ENCODE results near the gene MORN5. TPM values are rescaled to one million over a fixed set of nuclear protein-coding genes. Genes with fewer than 3 reads are reported as not detected.

Gene MORN5
- total RNA-seq, 1 donor from 2014 or later = not detected

GRCh38 chr9:122197426-122197825, 37.7 kb downstream of the MORN5 start:
- no peak for TF ChIP-seq CTCF (conservative IDR thresholded peaks at IDR 0.05; ENCODE audit: low read depth, low read length)
- no peak overlapping the region for H3K4me3 ChIP-seq (ENCODE audit: low read depth, low read length)
- DNase-seq (ENCODE audit: low read depth) = no peak

DNA sequence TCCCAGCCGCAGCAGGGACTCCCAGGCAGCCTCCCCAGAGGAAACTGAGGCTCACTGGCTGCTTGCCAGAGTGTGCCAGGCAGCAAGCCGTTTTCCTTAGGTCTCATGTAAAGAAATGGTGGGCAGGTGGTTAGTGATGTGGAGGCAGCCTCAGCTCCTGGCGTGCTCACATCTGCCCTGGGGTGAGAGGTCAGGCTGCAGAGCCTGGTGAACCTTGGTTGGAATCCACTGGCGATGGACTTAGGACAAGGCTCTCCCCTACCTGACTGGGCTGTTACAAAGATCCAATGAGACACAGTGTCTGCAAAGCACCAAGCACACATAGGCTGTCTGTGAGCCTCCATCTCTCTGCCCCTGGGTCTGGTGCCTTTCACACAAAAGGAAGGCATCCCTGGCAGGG, 38.2 kb downstream of the MORN5 start:
- TF ChIP-seq CTCF (conservative IDR thresholded peaks at IDR 0.05; ENCODE audit: low read depth, low read length) = no peak
- H3K4me3 ChIP-seq (ENCODE audit: low read depth, low read length) = no peak overlapping the region
- DNase-seq (ENCODE audit: low read depth) = no peak

DNA sequence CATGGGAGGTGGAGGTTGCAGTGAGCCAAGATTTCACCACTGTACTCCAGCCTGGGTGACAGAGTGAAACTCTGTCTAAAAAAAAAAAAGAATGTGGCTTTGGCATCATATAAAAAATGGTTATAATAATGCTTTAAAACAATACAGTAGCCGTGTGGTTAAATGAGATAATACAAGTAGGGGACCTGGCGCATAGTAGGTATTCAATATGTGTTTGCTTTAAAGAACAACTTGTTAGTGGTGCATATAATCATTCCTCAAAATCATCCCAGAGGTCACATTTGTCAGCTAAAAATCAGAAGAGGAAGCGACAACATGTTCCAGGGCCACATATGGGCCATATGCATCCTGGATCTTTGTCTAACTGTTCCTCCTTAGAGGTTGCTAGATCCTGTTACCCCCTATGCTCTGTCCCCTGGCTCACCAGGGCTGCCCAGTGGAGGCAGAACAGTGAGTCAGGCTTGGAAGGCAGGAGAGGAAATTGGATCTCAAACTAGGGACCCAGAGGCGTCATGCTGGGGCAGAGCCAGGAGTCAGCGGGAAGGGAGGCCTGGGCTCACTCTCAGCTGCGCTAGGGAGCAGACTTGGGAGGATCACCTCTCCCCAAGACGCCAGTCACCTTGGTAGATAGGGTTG, 41.4 kb downstream of the MORN5 start:
- TF ChIP-seq CTCF (conservative IDR thresholded peaks at IDR 0.05; ENCODE audit: low read depth, low read length) = no peak
- no peak overlapping the region for H3K4me3 ChIP-seq (ENCODE audit: low read depth, low read length)
- DNase-seq (ENCODE audit: low read depth) = no peak

DNA sequence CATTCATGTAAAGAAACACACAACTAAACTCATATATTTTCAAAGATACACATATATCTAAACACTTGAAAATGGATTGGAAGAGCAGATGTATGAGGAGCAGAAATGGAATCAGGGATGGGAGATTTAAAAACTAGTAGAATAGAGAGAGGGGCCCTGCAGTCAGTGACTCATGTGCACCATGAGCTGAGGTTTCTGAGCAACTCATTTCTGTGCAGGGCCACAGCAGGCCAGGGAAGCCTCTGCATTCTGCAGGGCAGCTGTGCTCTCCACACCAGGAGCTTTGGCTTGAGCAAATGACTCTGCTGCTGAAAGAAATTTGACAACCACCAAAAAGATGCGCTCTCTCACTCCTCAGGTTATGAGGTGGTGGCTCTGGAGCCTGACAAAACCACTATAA, 41.9 kb downstream of the MORN5 start:
- no peak overlapping the region for H3K4me3 ChIP-seq (ENCODE audit: low read depth, low read length)
- DNase-seq (ENCODE audit: low read depth) = no peak
- no peak for TF ChIP-seq CTCF (conservative IDR thresholded peaks at IDR 0.05; ENCODE audit: low read depth, low read length)

GRCh38 chr9:122202111-122202510, 42.4 kb downstream of the MORN5 start:
- H3K4me3 ChIP-seq (ENCODE audit: low read depth, low read length) = no peak overlapping the region
- DNase-seq (ENCODE audit: low read depth) = no peak
- no peak for TF ChIP-seq CTCF (conservative IDR thresholded peaks at IDR 0.05; ENCODE audit: low read depth, low read length)

DNA sequence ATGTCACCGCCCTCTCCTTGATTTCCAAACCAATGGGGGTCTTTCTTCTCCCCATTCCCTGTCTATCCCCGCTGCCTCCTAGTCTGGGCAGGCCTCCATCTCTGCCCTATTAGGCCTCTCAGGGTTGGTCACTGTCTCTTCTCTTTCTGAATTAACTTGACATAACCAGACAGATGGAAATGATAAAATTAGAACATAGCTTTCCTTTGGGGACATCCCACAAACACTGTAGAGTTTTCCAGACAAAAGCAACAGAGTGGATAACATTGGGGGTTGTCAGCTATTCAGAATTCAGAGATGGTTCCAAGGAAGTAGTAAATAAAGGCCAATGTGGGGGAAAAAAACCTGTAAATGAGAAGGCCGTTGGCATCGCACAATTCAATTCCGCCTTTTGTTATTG, 44.3 kb downstream of the MORN5 start:
- no peak overlapping the region for H3K4me3 ChIP-seq (ENCODE audit: low read depth, low read length)
- TF ChIP-seq CTCF (conservative IDR thresholded peaks at IDR 0.05; ENCODE audit: low read depth, low read length) = no peak
- DNase-seq (ENCODE audit: low read depth) = no peak

DNA sequence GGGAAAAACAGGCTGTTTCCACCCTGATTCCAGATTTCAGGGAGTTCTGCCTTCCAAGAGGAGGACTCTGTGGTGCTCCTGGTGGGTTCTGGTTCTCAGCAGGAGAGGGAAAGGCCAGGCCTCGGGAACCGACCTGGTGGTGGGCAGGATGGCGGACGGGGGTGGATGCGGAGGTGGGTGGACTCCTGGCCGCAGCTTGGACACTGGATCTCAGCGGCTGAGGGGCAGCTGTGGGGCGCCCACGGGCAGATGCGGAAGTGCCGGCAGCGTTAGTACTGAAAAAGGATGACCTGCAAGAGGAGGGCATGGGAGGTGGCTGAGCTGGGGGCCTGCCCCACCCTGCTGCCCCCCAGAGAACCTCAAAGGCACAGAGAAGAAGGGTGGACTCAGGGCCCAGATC, 44.8 kb downstream of the MORN5 start:
- no peak overlapping the region for H3K4me3 ChIP-seq (ENCODE audit: low read depth, low read length)

More for the DNA sequence above, 44.8 kb downstream of the MORN5 start:
- no peak for DNase-seq (ENCODE audit: low read depth)
- TF ChIP-seq CTCF (conservative IDR thresholded peaks at IDR 0.05; ENCODE audit: low read depth, low read length) = no peak
